Measurements from ENCODE around the gene GLTPD2.
A peak's percentile ranks its signal among the peaks of the same experiment; 100 is the strongest.

The GLTPD2 gene

DNA sequence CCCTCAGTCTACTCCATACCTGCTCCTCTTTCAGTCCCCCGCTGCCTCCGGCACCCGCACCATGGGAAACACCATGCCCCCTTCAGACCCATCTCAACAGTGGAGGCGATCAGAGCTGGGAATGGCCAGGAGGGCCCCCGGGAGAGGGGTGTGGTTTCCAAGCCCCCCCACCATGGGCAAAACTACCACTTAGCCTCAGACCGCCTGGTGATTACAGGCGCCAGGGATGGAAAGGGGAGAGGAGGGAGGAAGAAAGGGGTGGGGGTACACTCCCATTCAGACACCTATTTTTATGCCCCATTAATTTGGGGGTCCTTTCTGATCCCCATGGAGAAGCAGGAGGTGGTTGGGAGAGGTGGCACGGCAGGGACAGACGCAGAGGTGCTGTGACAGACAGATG is 13.5 kb downstream of the GLTPD2 start, which contains the start of gene C17orf114:
Gene C17orf114, minus strand, starts transcription at position 101 of the 400 bp plus-strand sequence.
- H3K9me3 ChIP-seq, result no peaks in the 10 kb centered on the region
- TF ChIP-seq, protein P1, sequence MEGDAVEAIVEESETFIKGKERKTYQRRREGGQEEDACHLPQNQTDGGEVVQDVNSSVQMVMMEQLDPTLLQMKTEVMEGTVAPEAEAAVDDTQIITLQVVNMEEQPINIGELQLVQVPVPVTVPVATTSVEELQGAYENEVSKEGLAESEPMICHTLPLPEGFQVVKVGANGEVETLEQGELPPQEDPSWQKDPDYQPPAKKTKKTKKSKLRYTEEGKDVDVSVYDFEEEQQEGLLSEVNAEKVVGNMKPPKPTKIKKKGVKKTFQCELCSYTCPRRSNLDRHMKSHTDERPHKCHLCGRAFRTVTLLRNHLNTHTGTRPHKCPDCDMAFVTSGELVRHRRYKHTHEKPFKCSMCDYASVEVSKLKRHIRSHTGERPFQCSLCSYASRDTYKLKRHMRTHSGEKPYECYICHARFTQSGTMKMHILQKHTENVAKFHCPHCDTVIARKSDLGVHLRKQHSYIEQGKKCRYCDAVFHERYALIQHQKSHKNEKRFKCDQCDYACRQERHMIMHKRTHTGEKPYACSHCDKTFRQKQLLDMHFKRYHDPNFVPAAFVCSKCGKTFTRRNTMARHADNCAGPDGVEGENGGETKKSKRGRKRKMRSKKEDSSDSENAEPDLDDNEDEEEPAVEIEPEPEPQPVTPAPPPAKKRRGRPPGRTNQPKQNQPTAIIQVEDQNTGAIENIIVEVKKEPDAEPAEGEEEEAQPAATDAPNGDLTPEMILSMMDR (IDR thresholded peaks at IDR 0.05), result no peak
- peaks cover 17% of the 10 kb centered on the region for H3K36me3 ChIP-seq
- H3K27me3 ChIP-seq, result peaks cover 50% of the 10 kb centered on the region
- no peak within 1 kb of the TSS for H3K27ac ChIP-seq
- no peak within 1 kb of the TSS for H3K4me3 ChIP-seq (ENCODE audit: low read depth in 1 of 2, low read length in 1 of 2)
- peaks cover 6% of the 10 kb centered on the region in 2 experiments for H3K4me1 ChIP-seq (ENCODE audit: control insufficient read depth in 1 of 2, insufficient read depth in 1 of 2, low read depth in 1 of 2, low read length in 1 of 2)

GRCh38 chr17:4806456-4806776 is 17.7 kb downstream of the GLTPD2 start:
- H3K27ac ChIP-seq, result no peak overlapping the region
- peaks cover 9 to 10% of the 10 kb centered on the region in 2 experiments for H3K4me1 ChIP-seq (ENCODE audit: control insufficient read depth in 1 of 2, insufficient read depth in 1 of 2, low read depth in 1 of 2, low read length in 1 of 2)
- H3K4me3 ChIP-seq (ENCODE audit: low read depth in 1 of 2, low read length in 1 of 2), result peak overlapping the region; percentile 60 to 84
- H3K36me3 ChIP-seq, result no peaks in the 10 kb centered on the region
- peaks cover 85% of the 10 kb centered on the region for H3K27me3 ChIP-seq
- TF ChIP-seq, protein P1 (IDR thresholded peaks at IDR 0.05), result no peak
- no peaks in the 10 kb centered on the region for H3K9me3 ChIP-seq

DNA sequence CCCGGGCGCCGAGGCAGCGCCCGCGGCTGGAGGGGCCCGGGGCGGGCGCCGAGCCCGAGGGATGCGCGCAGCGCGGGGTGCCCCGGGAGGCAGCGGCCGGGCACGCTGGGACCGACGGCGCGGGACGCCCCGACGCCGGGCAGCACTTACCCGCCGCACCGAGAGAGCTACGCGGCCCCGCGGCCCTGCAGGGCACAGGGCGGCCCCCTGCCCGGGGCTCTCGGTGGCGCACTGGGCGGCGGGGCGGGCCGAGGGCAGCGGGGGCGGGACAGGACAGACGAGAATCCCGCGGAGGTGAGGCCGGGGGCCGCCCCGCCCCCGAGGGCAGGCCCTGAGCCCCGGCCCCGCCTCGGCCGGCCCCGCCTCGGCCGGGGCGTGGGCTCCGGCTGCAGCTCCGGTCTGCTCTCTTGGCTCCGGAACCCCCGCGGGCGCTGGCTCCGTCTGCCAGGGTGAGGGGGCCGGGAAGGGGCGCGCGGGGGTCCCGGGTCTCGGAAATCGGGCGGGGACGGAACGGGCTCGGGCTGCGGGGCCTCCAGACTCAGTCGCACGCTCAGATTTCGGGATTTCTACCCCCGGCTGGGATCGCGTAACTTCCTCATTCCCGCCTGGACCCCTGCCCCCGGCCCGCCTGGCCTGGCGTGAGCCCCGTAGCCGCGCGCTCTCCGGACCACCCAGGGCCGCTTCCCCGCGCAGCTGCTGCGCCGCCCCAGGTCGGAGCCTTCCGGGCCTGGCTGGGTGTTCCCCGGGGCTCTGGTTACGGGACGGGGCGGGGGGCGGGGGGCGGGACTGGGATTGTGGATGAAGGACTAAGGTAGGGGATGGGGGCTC is 18.2 kb downstream of the GLTPD2 start, which contains the start of gene PLD2:
Gene PLD2, plus strand, starts transcription at position 376 of the 828 bp plus-strand sequence. CDS start 621 bp downstream, outside the sequence.
- H3K4me3 ChIP-seq (ENCODE audit: low read depth in 1 of 2, low read length in 1 of 2), result peak within 1 kb of the TSS; percentile 60 to 84
- H3K36me3 ChIP-seq, result no peaks in the 10 kb centered on the region
- H3K9me3 ChIP-seq, result no peaks in the 10 kb centered on the region
- peaks cover 86% of the 10 kb centered on the region for H3K27me3 ChIP-seq
- peak within 1 kb of the TSS; percentile 31 for H3K27ac ChIP-seq
- TF ChIP-seq, protein P1 (IDR thresholded peaks at IDR 0.05), result peak; percentile 37
- peaks cover 9 to 10% of the 10 kb centered on the region in 2 experiments for H3K4me1 ChIP-seq (ENCODE audit: control insufficient read depth in 1 of 2, insufficient read depth in 1 of 2, low read depth in 1 of 2, low read length in 1 of 2)

DNA sequence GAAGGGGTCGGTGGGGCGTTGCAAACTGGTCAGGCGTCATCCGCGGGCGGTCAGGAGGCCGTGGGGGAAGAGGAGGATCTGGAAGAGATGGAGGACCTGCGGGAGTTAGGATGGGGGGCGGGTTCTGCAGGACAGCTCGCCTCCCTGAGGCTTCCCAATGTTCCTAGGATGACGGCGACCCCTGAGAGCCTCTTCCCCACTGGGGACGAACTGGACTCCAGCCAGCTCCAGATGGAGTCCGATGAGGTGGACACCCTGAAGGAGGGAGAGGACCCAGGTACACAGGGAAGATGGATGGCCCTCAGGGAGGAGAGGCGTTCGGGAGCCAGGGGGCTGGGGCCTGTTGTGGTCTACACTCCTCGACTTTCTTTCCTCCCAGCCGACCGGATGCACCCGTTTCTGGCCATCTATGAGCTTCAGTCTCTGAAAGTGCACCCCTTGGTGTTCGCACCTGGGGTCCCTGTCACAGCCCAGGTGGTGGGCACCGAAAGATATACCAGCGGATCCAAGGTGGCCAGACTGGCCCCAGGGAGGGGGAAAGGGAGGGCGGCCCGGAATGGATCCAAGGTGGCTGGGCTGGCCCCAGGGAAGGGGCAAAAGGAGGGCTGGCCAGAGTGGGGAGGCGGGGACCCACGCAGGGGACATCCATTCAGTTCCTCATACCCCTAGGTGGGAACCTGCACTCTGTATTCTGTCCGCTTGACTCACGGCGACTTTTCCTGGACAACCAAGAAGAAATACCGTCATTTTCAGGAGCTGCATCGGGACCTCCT is 19.0 kb downstream of the GLTPD2 start:
- TF ChIP-seq, protein P1 (IDR thresholded peaks at IDR 0.05), result no peak
- Histone ChIP-seq H3K27ac (no peak overlapping the region), H3K9me3 (no peaks in the 10 kb centered on the region)

GRCh38 chr17:4808378-4808767 is 19.6 kb downstream of the GLTPD2 start:
- H3K4me3 ChIP-seq (ENCODE audit: low read depth in 1 of 2, low read length in 1 of 2), result no peak overlapping the region
- H3K27me3 ChIP-seq, result peaks cover 87% of the 10 kb centered on the region
- no peaks in the 10 kb centered on the region for H3K36me3 ChIP-seq
- no peaks in the 10 kb centered on the region for H3K9me3 ChIP-seq
- TF ChIP-seq, protein P1 (IDR thresholded peaks at IDR 0.05), result no peak
- H3K4me1 ChIP-seq (ENCODE audit: control insufficient read depth in 1 of 2, insufficient read depth in 1 of 2, low read depth in 1 of 2, low read length in 1 of 2), result peaks cover 9 to 10% of the 10 kb centered on the region in 2 experiments
- H3K27ac ChIP-seq, result no peak overlapping the region

More for the DNA sequence above, 19.0 kb downstream of the GLTPD2 start:
- Histone ChIP-seq H3K36me3 (no peaks in the 10 kb centered on the region), H3K27me3 (peaks cover 86% of the 10 kb centered on the region), H3K4me1 (ENCODE audit: control insufficient read depth in 1 of 2, insufficient read depth in 1 of 2, low read depth in 1 of 2, low read length in 1 of 2) (peaks cover 9 to 10% of the 10 kb centered on the region in 2 experiments), H3K4me3 (ENCODE audit: low read depth in 1 of 2, low read length in 1 of 2) (peak overlapping the region; percentile 60 to 84)

Data from neutrophil (primary cell).